Skeletal muscle satellite cell (primary cell): ENCODE results near the gene NCEH1.

ENCODE experiments used
- H3K27me3 ChIP-seq: 2 replicates; pipeline ENCODE4 v1.7.0; 2013; ENCODE audit warnings: low read length; ENCODE audit not compliant: control insufficient read depth, insufficient read depth
- H3K36me3 ChIP-seq: 2 replicates; pipeline ENCODE4 v1.7.0; 2013; ENCODE audit warnings: mild to moderate bottlenecking, control low read depth, low read length; ENCODE audit not compliant: insufficient read depth
- H3K4me1 ChIP-seq: 2 replicates; pipeline ENCODE4 v1.7.0; 2013; ENCODE audit warnings: low read length; ENCODE audit not compliant: control insufficient read depth, insufficient read depth
- H3K4me2 ChIP-seq: 2 replicates; pipeline ENCODE4 v1.7.0; 2013; ENCODE audit warnings: mild to moderate bottlenecking, low read length
- H3K4me3 ChIP-seq: 2 replicates; pipeline ENCODE4 v1.7.0; 2013; ENCODE audit warnings: low read length
- H3K9ac ChIP-seq: 2 replicates; pipeline ENCODE4 v1.7.0; 2013; ENCODE audit warnings: mild to moderate bottlenecking, low read depth, low read length, moderate library complexity
- H3K9me3 ChIP-seq: replicated peaks from 2 replicates; pipeline ENCODE4 v1.7.0; 2013; ENCODE audit warnings: mild to moderate bottlenecking, control low read depth, low read length

NCEH1 gene

GRCh38 chr3:172651936-172652625, 58.8 kb downstream of the NCEH1 start:
- Histone ChIP-seq H3K9ac (no peak overlapping the region), H3K27me3 (no peaks in the 10 kb centered on the region), H3K4me2 (no peak overlapping the region), H3K4me3 (no peak overlapping the region), H3K9me3 (no peaks in the 10 kb centered on the region), H3K36me3 (no peaks in the 10 kb centered on the region), H3K4me1 (peaks cover 22% of the 10 kb centered on the region)

- Histone ChIP-seq H3K9ac (no peak overlapping the region), H3K36me3 (peaks cover under 1% of the 10 kb centered on the region), H3K9me3 (no peaks in the 10 kb centered on the region), H3K4me3 (no peak overlapping the region), H3K27me3 (no peaks in the 10 kb centered on the region), H3K4me2 (no peak overlapping the region), H3K4me1 (peaks cover 29% of the 10 kb centered on the region)
These were observed 60.9 kb downstream of the NCEH1 start for GRCh38 chr3:172649987-172650386.

- no peaks in the 10 kb centered on the region for H3K9me3 ChIP-seq
- H3K4me3 ChIP-seq, result no peak overlapping the region
- no peak overlapping the region for H3K4me2 ChIP-seq
- no peak overlapping the region for H3K9ac ChIP-seq
- peaks cover 10% of the 10 kb centered on the region for H3K36me3 ChIP-seq
- peaks cover 29% of the 10 kb centered on the region for H3K4me1 ChIP-seq
- H3K27me3 ChIP-seq, result no peaks in the 10 kb centered on the region
These were observed 62.1 kb downstream of the NCEH1 start for GRCh38 chr3:172648747-172649146.

- Histone ChIP-seq H3K4me2 (no peak overlapping the region), H3K27me3 (no peaks in the 10 kb centered on the region), H3K4me3 (no peak overlapping the region), H3K36me3 (peaks cover 18% of the 10 kb centered on the region), H3K9ac (no peak overlapping the region), H3K9me3 (no peaks in the 10 kb centered on the region), H3K4me1 (peaks cover 29% of the 10 kb centered on the region)
These were observed 63.0 kb downstream of the NCEH1 start for GRCh38 chr3:172647823-172648222.

- Histone ChIP-seq H3K27me3 (no peaks in the 10 kb centered on the region), H3K36me3 (peaks cover 22% of the 10 kb centered on the region), H3K9ac (no peak overlapping the region), H3K4me1 (peaks cover 29% of the 10 kb centered on the region), H3K4me2 (no peak overlapping the region), H3K4me3 (no peak overlapping the region), H3K9me3 (no peaks in the 10 kb centered on the region)
These were observed 63.8 kb downstream of the NCEH1 start for GRCh38 chr3:172647080-172647479.

- H3K27me3 ChIP-seq, result no peaks in the 10 kb centered on the region
- no peaks in the 10 kb centered on the region for H3K9me3 ChIP-seq
- H3K4me1 ChIP-seq, result peaks cover 29% of the 10 kb centered on the region
- H3K9ac ChIP-seq, result no peak overlapping the region
- peaks cover 23% of the 10 kb centered on the region for H3K36me3 ChIP-seq
- H3K4me2 ChIP-seq, result no peak overlapping the region
- H3K4me3 ChIP-seq, result no peak overlapping the region
These were observed 64.3 kb downstream of the NCEH1 start for GRCh38 chr3:172646439-172647015.

GRCh38 chr3:172644258-172644657, 66.6 kb downstream of the NCEH1 start:
- peaks cover 26% of the 10 kb centered on the region for H3K4me1 ChIP-seq
- no peaks in the 10 kb centered on the region for H3K27me3 ChIP-seq
- H3K9me3 ChIP-seq, result no peaks in the 10 kb centered on the region
- H3K36me3 ChIP-seq, result peaks cover 27% of the 10 kb centered on the region
- no peak overlapping the region for H3K4me2 ChIP-seq
- no peak overlapping the region for H3K4me3 ChIP-seq
- no peak overlapping the region for H3K9ac ChIP-seq

GRCh38 chr3:172643506-172644179, 67.2 kb downstream of the NCEH1 start:
- H3K4me1 ChIP-seq, result peaks cover 20% of the 10 kb centered on the region
- H3K4me2 ChIP-seq, result no peak overlapping the region
- no peak overlapping the region for H3K9ac ChIP-seq
- no peak overlapping the region for H3K4me3 ChIP-seq
- H3K9me3 ChIP-seq, result no peaks in the 10 kb centered on the region
- H3K36me3 ChIP-seq, result peaks cover 29% of the 10 kb centered on the region
- no peaks in the 10 kb centered on the region for H3K27me3 ChIP-seq

- H3K4me3 ChIP-seq, result no peak overlapping the region
- H3K9ac ChIP-seq, result no peak overlapping the region
- peaks cover 32% of the 10 kb centered on the region for H3K36me3 ChIP-seq
- H3K27me3 ChIP-seq, result no peaks in the 10 kb centered on the region
- no peaks in the 10 kb centered on the region for H3K9me3 ChIP-seq
- no peaks in the 10 kb centered on the region for H3K4me1 ChIP-seq
- no peak overlapping the region for H3K4me2 ChIP-seq
These were observed 69.6 kb downstream of the NCEH1 start for GRCh38 chr3:172641291-172641690.

- Histone ChIP-seq H3K36me3 (peaks cover 34% of the 10 kb centered on the region), H3K4me2 (no peak overlapping the region), H3K4me1 (no peaks in the 10 kb centered on the region), H3K9ac (no peak overlapping the region), H3K4me3 (no peak overlapping the region), H3K27me3 (no peaks in the 10 kb centered on the region), H3K9me3 (no peaks in the 10 kb centered on the region)
These were observed 70.1 kb downstream of the NCEH1 start for GRCh38 chr3:172640751-172641150.

- Histone ChIP-seq H3K36me3 (peaks cover 39% of the 10 kb centered on the region), H3K4me2 (no peak overlapping the region), H3K9ac (no peak overlapping the region)
These were observed 75.3 kb downstream of the NCEH1 start for GRCh38 chr3:172635588-172635987.

More at GRCh38 chr3:172635588-172635987, 75.3 kb downstream of the NCEH1 start:
- no peak overlapping the region for H3K4me3 ChIP-seq
- no peaks in the 10 kb centered on the region for H3K27me3 ChIP-seq
- H3K4me1 ChIP-seq, result no peaks in the 10 kb centered on the region
- H3K9me3 ChIP-seq, result no peaks in the 10 kb centered on the region
